Measurements from ENCODE around the gene USP15.

USP15 gene

DNA sequence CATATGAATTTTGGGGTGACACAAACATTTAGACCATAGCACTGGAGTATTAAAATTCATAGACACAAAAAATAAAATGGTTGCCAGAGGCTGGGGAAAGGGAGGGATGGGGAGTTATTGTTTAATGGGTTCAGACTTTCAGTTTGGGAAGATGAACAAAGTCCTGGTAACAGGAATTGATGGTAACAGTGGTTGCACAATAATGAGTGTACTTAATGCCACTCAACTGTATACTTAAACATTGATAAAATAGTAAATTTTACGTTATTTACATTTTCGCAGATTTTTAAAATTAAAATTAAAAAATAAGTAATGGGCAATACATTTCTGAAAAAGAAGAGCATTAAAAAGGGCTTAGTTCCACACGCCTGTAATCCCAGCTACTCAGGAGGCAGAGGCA, 35.6 kb upstream of the USP15 start:
- TF ChIP-seq, protein P1, sequence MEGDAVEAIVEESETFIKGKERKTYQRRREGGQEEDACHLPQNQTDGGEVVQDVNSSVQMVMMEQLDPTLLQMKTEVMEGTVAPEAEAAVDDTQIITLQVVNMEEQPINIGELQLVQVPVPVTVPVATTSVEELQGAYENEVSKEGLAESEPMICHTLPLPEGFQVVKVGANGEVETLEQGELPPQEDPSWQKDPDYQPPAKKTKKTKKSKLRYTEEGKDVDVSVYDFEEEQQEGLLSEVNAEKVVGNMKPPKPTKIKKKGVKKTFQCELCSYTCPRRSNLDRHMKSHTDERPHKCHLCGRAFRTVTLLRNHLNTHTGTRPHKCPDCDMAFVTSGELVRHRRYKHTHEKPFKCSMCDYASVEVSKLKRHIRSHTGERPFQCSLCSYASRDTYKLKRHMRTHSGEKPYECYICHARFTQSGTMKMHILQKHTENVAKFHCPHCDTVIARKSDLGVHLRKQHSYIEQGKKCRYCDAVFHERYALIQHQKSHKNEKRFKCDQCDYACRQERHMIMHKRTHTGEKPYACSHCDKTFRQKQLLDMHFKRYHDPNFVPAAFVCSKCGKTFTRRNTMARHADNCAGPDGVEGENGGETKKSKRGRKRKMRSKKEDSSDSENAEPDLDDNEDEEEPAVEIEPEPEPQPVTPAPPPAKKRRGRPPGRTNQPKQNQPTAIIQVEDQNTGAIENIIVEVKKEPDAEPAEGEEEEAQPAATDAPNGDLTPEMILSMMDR (IDR thresholded peaks at IDR 0.05; ENCODE audit: extremely low read depth, missing control alignments), result no peak
- no peak for DNase-seq (ENCODE audit: low spot score)

DNA sequence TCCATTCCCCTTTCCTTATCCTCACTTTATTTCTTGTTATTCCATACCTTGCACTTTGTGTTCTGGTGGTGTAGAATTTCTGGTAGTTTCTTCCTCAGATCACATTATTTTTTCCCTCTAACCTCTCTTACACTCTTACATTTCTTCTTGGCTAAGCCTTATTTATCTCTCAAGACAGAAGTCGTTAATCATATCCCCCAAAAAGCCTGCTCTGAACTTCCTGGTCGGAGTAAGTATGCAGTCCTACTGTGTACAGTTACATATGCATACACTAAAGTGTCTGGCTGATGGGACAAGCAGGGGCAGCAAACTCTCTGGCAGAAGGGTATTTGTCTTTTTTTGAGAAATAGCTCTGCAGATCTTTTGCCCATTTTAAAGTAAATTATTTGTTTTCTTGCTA, 33.1 kb upstream of the USP15 start:
- no peak for DNase-seq (ENCODE audit: low spot score)
- TF ChIP-seq, protein P1 (IDR thresholded peaks at IDR 0.05; ENCODE audit: extremely low read depth, missing control alignments), result no peak

DNA sequence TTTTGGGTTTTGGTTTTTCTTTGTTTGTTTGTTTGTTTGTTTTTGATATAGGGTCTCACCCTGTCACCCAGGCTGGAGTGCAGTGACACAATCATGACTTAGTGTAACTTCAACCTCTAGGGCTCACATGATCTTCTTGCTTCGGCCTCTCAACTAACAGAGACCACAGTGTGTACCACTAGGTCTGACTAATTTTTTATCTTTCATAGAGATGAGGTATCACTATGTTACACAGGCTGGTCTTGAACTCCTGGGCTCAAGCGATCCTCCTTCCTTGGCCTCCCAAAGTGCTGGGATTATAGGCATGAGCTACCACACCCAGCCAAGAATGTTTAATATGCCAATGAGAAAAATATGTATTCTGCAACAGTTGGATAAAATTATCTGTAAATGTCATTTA, 29.6 kb upstream of the USP15 start:
- no peak for DNase-seq (ENCODE audit: low spot score)
- TF ChIP-seq, protein P1 (IDR thresholded peaks at IDR 0.05; ENCODE audit: extremely low read depth, missing control alignments), result no peak

DNA sequence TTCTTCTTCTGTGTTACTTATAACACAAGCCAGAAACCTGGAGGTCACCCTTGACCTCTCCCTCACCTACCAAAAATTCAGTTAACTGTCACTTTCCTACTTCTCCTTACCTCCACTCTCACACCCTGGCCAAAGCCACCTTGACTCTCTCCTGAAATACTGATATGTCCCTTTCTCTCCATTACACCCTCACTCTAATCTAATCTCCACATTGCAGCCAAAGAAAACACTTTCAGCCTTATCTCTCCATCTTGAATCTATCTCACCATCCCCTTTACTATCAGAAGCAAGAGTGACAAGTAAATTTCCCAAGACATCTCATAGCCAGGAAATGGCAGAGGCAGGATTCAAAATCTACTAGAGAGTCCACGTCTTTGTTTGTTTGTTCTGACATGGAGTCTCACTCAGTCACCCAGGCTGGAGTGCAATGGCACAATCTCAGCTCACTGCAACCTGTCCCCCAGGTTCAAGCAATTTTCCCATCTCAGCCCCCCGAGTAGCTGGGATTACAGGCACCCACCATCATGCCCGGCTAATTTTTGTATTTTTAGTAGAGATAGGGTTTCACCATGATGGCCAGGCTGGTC, 28.0 kb upstream of the USP15 start:
- TF ChIP-seq, protein P1 (IDR thresholded peaks at IDR 0.05; ENCODE audit: extremely low read depth, missing control alignments), result no peak

DNA sequence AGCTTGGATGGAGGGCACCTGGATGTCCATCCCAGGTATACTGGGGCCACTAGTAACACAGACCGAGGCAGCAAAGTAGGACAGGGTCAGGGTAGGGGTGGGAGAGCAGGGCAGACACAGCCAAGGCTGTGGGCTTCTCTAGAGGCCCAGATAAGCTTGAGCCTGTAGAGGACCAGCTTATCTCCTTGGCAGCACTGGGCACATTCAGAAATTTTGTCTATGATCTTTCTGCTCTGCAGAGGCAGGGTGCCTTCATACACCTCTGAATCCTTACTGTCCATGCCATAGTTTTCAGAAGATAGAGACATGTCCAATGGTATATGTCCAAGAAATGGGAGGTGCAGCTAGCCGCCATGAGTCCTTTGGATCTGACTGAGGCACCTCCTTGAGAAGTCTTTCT, 26.4 kb upstream of the USP15 start:
- TF ChIP-seq, protein P1 (IDR thresholded peaks at IDR 0.05; ENCODE audit: extremely low read depth, missing control alignments), result no peak
- DNase-seq (ENCODE audit: low spot score), result no peak

More for the DNA sequence above, 28.0 kb upstream of the USP15 start:
- no peak for DNase-seq (ENCODE audit: low spot score)

DNA sequence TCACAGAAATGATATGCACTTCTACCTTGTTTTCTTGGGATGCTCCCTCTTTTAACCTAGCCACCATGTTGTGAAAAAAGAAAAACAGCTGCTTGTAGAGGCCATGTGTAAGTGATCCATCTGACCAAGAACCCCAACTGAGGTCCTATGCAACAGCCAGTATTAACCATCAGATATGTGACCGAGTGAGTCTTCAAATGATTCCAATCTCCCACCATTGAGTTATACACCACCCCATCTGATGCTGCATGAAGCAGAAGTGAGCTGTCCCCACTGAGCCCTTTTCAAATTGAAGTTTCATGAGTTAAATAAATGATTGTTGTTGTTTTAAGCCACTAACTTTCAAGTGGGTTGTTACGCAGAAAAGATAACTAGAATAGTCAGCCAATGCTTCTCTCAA, 20.6 kb upstream of the USP15 start:
- TF ChIP-seq, protein P1 (IDR thresholded peaks at IDR 0.05; ENCODE audit: extremely low read depth, missing control alignments), result no peak
- DNase-seq (ENCODE audit: low spot score), result no peak

DNA sequence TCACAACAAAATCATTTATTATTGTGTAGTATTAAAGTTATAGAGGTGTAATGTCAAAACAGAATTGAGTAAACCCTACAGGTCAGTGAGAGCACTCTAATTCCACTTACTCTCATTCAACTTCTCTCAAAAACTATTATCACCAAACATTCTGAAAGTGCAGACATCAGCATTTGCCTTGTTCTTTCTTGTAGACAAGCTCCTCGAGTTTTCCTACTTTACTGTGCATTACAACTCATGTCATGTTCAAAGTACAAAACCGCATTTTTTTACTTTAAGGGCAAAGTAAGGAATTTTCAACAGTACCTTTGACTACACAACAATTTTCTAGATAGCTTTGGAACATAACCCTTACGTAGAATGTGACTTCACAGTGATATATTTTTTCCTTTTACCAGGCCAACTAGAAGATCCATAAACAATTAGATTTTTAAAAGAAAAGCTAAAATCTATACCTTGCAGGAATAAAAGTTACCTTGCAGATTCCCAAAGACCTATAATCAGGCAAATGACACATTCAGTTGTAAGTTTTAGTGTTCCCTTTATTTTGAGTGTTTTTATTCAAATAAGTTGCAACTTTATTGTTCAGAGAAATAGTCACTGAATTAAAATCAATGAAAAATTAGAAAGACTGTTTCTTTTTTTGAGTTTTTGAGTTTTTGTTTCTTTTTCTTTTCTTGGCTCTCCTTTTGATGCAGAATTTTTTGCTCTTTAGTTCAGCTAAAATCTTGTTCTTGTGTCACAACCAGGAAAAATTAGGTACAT, 12.7 kb upstream of the USP15 start:
- TF ChIP-seq, protein P1 (IDR thresholded peaks at IDR 0.05; ENCODE audit: extremely low read depth, missing control alignments), result no peak
- no peak for DNase-seq (ENCODE audit: low spot score)

Data from GM20000 (cell line).